Activated CD8-positive, alpha-beta memory T cell treated with anti-CD3 and anti-CD28 coated beads, Interleukin-2, amount 50 U/mL, for 24 hours (primary cell): ENCODE results near the gene EIF5B.
A peak's percentile ranks its signal among the peaks of the same experiment; 100 is the strongest.
"Not testable (repeated sequence)": the region's sequence is repeated elsewhere in the genome, so short reads cannot be mapped to it uniquely, and the experiment has no call there.

ENCODE experiments used
- DNase-seq: peaks from one replicate; pipeline ENCODE4 v3.0.0-alpha.2; 2020; ENCODE audit errors: extremely low read depth

EIF5B gene

GRCh38 chr2:99337113-99338028 lies at the start of gene EIF5B:
Gene EIF5B, plus strand, starts transcription at chr2:99337389. Its CDS starts 166 bp downstream, at chr2:99337555.
- peak; percentile 78 for DNase-seq

- DNase-seq: no peak
Measured at GRCh38 chr2:99297994-99298393, 39.2 kb upstream of the EIF5B start.

- no peak for DNase-seq
Measured at GRCh38 chr2:99299580-99299979, 37.6 kb upstream of the EIF5B start.

- not testable (repeated sequence) for DNase-seq
Measured at GRCh38 chr2:99301097-99301496, 36.1 kb upstream of the EIF5B start, which contains the start of gene LYG1. Gene LYG1, minus strand, starts transcription at chr2:99301197. Its CDS starts 5,527 bp downstream, at chr2:99295670.

GRCh38 chr2:99317161-99317872 lies 19.9 kb upstream of the EIF5B start:
- DNase-seq: no peak

- DNase-seq: not testable (repeated sequence)
Measured at GRCh38 chr2:99317873-99318200, 19.4 kb upstream of the EIF5B start.

GRCh38 chr2:99325384-99325783 lies 11.8 kb upstream of the EIF5B start:
- no peak for DNase-seq

GRCh38 chr2:99335911-99336803 lies 1.0 kb upstream of the EIF5B start, which contains the start of gene TXNDC9:
Gene TXNDC9, minus strand, starts transcription at chr2:99336333. Its CDS starts 3,123 bp downstream, at chr2:99333210.
- peak; percentile 93 for DNase-seq

GRCh38 chr2:99336804-99337112 lies 431 bp upstream of the EIF5B start:
- DNase-seq: no peak

GRCh38 chr2:99338029-99338585 lies 918 bp downstream of the EIF5B start:
- no peak for DNase-seq

- no peak for DNase-seq
Measured at GRCh38 chr2:99340669-99341236, 3.6 kb downstream of the EIF5B start.

- DNase-seq: no peak
Measured at GRCh38 chr2:99342536-99342935, 5.3 kb downstream of the EIF5B start.

- DNase-seq: not testable (repeated sequence)
Measured at GRCh38 chr2:99345446-99345845, 8.3 kb downstream of the EIF5B start.

GRCh38 chr2:99346218-99346617 lies 9.0 kb downstream of the EIF5B start:
- DNase-seq: no peak

- no peak for DNase-seq
Measured at GRCh38 chr2:99348173-99348572, 11.0 kb downstream of the EIF5B start.

GRCh38 chr2:99350194-99350593 lies 13.0 kb downstream of the EIF5B start:
- no peak for DNase-seq

GRCh38 chr2:99354070-99354469 lies 16.9 kb downstream of the EIF5B start:
- no peak for DNase-seq

GRCh38 chr2:99354825-99355224 lies 17.6 kb downstream of the EIF5B start:
- not testable (repeated sequence) for DNase-seq

- no peak for DNase-seq
Measured at GRCh38 chr2:99356853-99357252, 19.7 kb downstream of the EIF5B start.

- no peak for DNase-seq
Measured at GRCh38 chr2:99365661-99366060, 28.5 kb downstream of the EIF5B start.

GRCh38 chr2:99368854-99369253 lies 31.7 kb downstream of the EIF5B start:
- DNase-seq: not testable (repeated sequence)
